K562 (cell line): ENCODE measurements around the gene HOXB7. TPM values are rescaled to one million over a fixed set of nuclear protein-coding genes. Genes with fewer than 3 reads are reported as not detected.

Experiments
- ESRRA ChIP-seq: fragments of 450-650 bp; IDR thresholded peaks from 2 replicates; pipeline ENCODE4 v1.6.1; 2014; ENCODE audit warnings: low read depth, mild to moderate bottlenecking, moderate library complexity, borderline replicate concordance
- KLF1 ChIP-seq: fragments of 450-650 bp; IDR thresholded peaks from 2 replicates; pipeline ENCODE4 v1.6.1; 2016; ENCODE audit warnings: missing genetic modification characterization, missing compliant biosample characterization
- LCOR ChIP-seq: sonication (generic); formaldehyde crosslinking; IDR thresholded peaks from 2 replicates; pipeline ENCODE4 v1.8.0; 2022; ENCODE audit warnings: mild to moderate bottlenecking, missing genetic modification reagents
- MAFF ChIP-seq: IDR thresholded peaks from 2 replicates; pipeline ENCODE4 v1.6.1; 2012; ENCODE audit warnings: low read length, improper control_type of control experiment
- PHF8 ChIP-seq: fragments of 200-600 bp; sonication (generic); IDR thresholded peaks from 2 replicates; pipeline ENCODE4 v1.6.1; 2012; ENCODE audit warnings: mixed run types, mild to moderate bottlenecking, inconsistent platforms, low read length, moderate library complexity, borderline replicate concordance
- POLR2A ChIP-seq: fragments of 450-650 bp; conservative IDR thresholded peaks from 2 replicates; pipeline ENCODE4 v1.6.1; 2016
- PURB ChIP-seq: sonication (generic); formaldehyde crosslinking; IDR thresholded peaks from 2 replicates; pipeline ENCODE4 v1.9.0; 2021; ENCODE audit warnings: low read depth, mild to moderate bottlenecking, missing genetic modification reagents
- TBP ChIP-seq: optimal IDR thresholded peaks from 2 replicates; pipeline ENCODE3; 2011; ENCODE audit warnings: low read depth, low read length, improper control_type of control experiment
- ZNF384 ChIP-seq: IDR thresholded peaks from 2 replicates; pipeline ENCODE4 v1.6.1; 2012; ENCODE audit warnings: low read depth, low read length, improper control_type of control experiment
- polyA plus RNA-seq, 8 experiments: library from polyadenylated mRNA; depleted of rRNA in 4 of 8; stranded (reverse) in 5 of 8; unstranded in 3 of 8; fragments of >200 nt; fragmentation: Nextera tagmentation in 2 of 8; fragmentation: Illumina TruSeq in 1 of 8; extraction: Ambion mirVana in 2 of 8; extraction: Trizol in 1 of 8; gene quantifications; 2 replicates each; pipeline versions ENCODE4 v1.2.1 to v1.2.3, GENCODE V29; 2011 to 2014; ENCODE audit warnings: inconsistent platforms in 1 of 8, missing spikeins in 1 of 8
- total RNA-seq, 7 experiments: library from RNA; depleted of rRNA in 6 of 7; stranded (reverse); fragments of >200 nt in 6 of 7; fragmentation: Illumina TruSeq in 2 of 7; extraction: Trizol in 2 of 7; gene quantifications; 2 replicates each; pipeline versions ENCODE4 v1.2.1 to v1.2.3, GENCODE V29; 2011 to 2021; ENCODE audit warnings: low replicate concordance in 1 of 7
- TF ChIP-seq, protein P1 (sequence below): fragments of 450-650 bp; formaldehyde crosslinking; IDR thresholded peaks from 2 replicates; pipeline ENCODE4 v1.4.0; 2022; ENCODE audit warnings: missing genetic modification characterization
- TF ChIP-seq, protein P2 (sequence below): fragments of 450-650 bp; IDR thresholded peaks from 2 replicates; pipeline ENCODE4 v1.6.1; 2018; ENCODE audit not compliant: partially characterized antibody
- TF ChIP-seq, protein P3 (sequence below): fragments of 450-650 bp; IDR thresholded peaks from one replicate; pipeline ENCODE4 v1.6.1; 2018; ENCODE audit warnings: mild to moderate bottlenecking, moderate library complexity; ENCODE audit not compliant: partially characterized antibody
- TF ChIP-seq, protein P4 (sequence below): fragments of 250-450 bp; sonication (Bioruptor Pico); IDR thresholded peaks from 2 replicates; pipeline ENCODE4 v1.5.1; 2021; ENCODE audit warnings: mild to moderate bottlenecking
- TF ChIP-seq, protein P5 (sequence below): sonication (generic); formaldehyde crosslinking; IDR thresholded peaks from 2 replicates; pipeline ENCODE4 v1.8.0; 2023; ENCODE audit warnings: missing genetic modification reagents, mild to moderate bottlenecking, borderline replicate concordance

Gene HOXB7
- total and polyA plus RNA-seq, 9 of the 15 experiments (the other 6 are each of a cell fraction or from before 2014, with no cell fraction given), result 5.5 to 16.7 (median 8.3) TPM

DNA sequence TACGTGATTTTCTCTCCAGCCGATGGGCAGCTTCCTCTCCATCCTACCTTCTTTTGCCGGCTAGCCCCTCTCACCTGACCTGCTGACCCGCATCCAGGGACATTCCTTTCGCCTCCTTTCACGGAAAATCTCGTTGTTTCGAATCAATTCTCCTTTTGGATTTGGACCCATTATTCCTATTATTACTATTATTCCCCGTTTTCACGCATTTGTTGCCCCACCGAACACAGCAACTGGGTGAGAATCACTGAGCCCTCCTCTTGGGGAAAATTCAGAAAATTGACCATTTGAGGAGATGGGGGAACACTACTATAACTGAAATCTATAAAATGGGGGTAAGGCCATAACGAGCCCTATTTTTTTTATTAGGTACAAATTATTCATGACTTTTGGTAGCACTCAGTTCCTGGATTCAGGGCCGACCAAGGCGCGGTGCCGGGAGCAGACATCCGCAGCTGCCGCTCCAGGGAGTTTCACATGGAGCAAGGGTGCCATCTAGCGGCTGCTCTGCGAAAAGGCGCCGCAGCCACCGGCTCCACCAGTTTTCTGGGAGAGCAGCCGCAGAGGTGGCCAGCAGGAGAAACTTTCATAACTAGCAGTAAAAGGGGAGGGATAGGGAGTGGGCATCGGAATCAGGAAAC lies 7.6 kb upstream of the HOXB7 start (continued):
- TF ChIP-seq, protein P1, sequence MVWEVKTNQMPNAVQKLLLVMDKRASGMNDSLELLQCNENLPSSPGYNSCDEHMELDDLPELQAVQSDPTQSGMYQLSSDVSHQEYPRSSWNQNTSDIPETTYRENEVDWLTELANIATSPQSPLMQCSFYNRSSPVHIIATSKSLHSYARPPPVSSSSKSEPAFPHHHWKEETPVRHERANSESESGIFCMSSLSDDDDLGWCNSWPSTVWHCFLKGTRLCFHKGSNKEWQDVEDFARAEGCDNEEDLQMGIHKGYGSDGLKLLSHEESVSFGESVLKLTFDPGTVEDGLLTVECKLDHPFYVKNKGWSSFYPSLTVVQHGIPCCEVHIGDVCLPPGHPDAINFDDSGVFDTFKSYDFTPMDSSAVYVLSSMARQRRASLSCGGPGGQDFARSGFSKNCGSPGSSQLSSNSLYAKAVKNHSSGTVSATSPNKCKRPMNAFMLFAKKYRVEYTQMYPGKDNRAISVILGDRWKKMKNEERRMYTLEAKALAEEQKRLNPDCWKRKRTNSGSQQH, result no peak
- no peak; the same call in 1 of the 2 replicates for TF ChIP-seq ESRRA
- TF ChIP-seq, protein P2, sequence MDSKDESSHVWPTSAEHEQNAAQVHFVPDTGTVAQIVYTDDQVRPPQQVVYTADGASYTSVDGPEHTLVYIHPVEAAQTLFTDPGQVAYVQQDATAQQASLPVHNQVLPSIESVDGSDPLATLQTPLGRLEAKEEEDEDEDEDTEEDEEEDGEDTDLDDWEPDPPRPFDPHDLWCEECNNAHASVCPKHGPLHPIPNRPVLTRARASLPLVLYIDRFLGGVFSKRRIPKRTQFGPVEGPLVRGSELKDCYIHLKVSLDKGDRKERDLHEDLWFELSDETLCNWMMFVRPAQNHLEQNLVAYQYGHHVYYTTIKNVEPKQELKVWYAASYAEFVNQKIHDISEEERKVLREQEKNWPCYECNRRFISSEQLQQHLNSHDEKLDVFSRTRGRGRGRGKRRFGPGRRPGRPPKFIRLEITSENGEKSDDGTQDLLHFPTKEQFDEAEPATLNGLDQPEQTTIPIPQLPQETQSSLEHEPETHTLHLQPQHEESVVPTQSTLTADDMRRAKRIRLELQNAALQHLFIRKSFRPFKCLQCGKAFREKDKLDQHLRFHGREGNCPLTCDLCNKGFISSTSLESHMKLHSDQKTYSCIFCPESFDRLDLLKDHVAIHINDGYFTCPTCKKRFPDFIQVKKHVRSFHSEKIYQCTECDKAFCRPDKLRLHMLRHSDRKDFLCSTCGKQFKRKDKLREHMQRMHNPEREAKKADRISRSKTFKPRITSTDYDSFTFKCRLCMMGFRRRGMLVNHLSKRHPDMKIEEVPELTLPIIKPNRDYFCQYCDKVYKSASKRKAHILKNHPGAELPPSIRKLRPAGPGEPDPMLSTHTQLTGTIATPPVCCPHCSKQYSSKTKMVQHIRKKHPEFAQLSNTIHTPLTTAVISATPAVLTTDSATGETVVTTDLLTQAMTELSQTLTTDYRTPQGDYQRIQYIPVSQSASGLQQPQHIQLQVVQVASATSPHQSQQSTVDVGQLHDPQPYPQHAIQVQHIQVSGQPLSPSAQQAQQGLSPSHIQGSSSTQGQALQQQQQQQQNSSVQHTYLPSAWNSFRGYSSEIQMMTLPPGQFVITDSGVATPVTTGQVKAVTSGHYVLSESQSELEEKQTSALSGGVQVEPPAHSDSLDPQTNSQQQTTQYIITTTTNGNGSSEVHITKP, result no peak
- TF ChIP-seq, protein P3, sequence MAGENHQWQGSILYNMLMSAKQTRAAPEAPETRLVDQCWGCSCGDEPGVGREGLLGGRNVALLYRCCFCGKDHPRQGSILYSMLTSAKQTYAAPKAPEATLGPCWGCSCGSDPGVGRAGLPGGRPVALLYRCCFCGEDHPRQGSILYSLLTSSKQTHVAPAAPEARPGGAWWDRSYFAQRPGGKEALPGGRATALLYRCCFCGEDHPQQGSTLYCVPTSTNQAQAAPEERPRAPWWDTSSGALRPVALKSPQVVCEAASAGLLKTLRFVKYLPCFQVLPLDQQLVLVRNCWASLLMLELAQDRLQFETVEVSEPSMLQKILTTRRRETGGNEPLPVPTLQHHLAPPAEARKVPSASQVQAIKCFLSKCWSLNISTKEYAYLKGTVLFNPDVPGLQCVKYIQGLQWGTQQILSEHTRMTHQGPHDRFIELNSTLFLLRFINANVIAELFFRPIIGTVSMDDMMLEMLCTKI, result no peak
- no peak for TF ChIP-seq KLF1
- no peak for TF ChIP-seq PHF8
- peak; percentile 32 for TF ChIP-seq TBP
- peak; percentile 43; the same call in 1 of the 2 replicates for TF ChIP-seq POLR2A
- TF ChIP-seq PURB (CRISPR knock-in tag), result no peak
- no peak for TF ChIP-seq MAFF
- TF ChIP-seq, protein P4, sequence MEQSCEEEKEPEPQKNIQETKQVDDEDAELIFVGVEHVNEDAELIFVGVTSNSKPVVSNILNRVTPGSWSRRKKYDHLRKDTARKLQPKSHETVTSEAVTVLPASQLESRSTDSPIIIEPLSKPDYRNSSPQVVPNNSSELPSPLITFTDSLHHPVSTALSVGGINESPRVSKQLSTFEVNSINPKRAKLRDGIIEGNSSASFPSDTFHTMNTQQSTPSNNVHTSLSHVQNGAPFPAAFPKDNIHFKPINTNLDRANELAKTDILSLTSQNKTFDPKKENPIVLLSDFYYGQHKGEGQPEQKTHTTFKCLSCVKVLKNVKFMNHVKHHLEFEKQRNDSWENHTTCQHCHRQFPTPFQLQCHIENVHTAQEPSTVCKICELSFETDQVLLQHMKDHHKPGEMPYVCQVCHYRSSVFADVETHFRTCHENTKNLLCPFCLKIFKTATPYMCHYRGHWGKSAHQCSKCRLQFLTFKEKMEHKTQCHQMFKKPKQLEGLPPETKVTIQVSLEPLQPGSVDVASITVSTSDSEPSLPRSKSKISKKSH (CRISPR knock-in tag), result no peak
- TF ChIP-seq LCOR (CRISPR knock-in tag), result no peak
- no peak for TF ChIP-seq ZNF384
- TF ChIP-seq, protein P5, sequence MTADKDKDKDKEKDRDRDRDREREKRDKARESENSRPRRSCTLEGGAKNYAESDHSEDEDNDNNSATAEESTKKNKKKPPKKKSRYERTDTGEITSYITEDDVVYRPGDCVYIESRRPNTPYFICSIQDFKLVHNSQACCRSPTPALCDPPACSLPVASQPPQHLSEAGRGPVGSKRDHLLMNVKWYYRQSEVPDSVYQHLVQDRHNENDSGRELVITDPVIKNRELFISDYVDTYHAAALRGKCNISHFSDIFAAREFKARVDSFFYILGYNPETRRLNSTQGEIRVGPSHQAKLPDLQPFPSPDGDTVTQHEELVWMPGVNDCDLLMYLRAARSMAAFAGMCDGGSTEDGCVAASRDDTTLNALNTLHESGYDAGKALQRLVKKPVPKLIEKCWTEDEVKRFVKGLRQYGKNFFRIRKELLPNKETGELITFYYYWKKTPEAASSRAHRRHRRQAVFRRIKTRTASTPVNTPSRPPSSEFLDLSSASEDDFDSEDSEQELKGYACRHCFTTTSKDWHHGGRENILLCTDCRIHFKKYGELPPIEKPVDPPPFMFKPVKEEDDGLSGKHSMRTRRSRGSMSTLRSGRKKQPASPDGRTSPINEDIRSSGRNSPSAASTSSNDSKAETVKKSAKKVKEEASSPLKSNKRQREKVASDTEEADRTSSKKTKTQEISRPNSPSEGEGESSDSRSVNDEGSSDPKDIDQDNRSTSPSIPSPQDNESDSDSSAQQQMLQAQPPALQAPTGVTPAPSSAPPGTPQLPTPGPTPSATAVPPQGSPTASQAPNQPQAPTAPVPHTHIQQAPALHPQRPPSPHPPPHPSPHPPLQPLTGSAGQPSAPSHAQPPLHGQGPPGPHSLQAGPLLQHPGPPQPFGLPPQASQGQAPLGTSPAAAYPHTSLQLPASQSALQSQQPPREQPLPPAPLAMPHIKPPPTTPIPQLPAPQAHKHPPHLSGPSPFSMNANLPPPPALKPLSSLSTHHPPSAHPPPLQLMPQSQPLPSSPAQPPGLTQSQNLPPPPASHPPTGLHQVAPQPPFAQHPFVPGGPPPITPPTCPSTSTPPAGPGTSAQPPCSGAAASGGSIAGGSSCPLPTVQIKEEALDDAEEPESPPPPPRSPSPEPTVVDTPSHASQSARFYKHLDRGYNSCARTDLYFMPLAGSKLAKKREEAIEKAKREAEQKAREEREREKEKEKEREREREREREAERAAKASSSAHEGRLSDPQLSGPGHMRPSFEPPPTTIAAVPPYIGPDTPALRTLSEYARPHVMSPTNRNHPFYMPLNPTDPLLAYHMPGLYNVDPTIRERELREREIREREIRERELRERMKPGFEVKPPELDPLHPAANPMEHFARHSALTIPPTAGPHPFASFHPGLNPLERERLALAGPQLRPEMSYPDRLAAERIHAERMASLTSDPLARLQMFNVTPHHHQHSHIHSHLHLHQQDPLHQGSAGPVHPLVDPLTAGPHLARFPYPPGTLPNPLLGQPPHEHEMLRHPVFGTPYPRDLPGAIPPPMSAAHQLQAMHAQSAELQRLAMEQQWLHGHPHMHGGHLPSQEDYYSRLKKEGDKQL (CRISPR knock-in tag), result no peak
